HepG2 (cell line): ENCODE results near the gene GOLGA7B. TPM values are rescaled to one million over a fixed set of nuclear protein-coding genes. Genes with fewer than 3 reads are reported as not detected.

Source experiments
- ATAC-seq: fragments of 200-7000 bp; cut with Tn5 transposase; 3 replicates; pipeline ENCODE4 v1.9.1; 2020; ENCODE audit warnings: mild to moderate bottlenecking, moderate library complexity
- BruUV-seq: library from RNA; stranded (reverse); fragments of 400-500 nt; replicated peaks from 2 replicates; lab custom pipeline; 2021; lab: Mats Ljungman, UMichigan
- CTCF ChIA-PET: fragments of 300-600 bp; formaldehyde crosslinking; extraction: SDS; loops from one replicate; lab custom pipeline; 2021; ENCODE audit warnings: low total read pairs, inconsistent platforms, low intra/inter-chr PET ratio; lab: Yijun Ruan, JAX
- POLR2A ChIA-PET: fragments of 350-600 bp; sonication (Branson Sonifier 250); formaldehyde crosslinking; loops from one replicate; lab custom pipeline; 2020; ENCODE audit warnings: antibody characterized with exemption, inconsistent platforms; lab: Yijun Ruan, JAX
- DNase-seq: peaks from one replicate; pipeline ENCODE4 v3.0.0-alpha.2; 2015; ENCODE audit warnings: low spot score
- FAIRE-seq: peaks from 3 replicates; lab custom pipeline; 2011; peaks lifted over from hg19 to GRCh38; lab: Jason Lieb, UNC
- H2AFZ ChIP-seq: one replicate; pipeline ENCODE4 v1.6.1; 2011; ENCODE audit warnings: low read length, inconsistent platforms
- H3K27ac ChIP-seq: fragments of 300-600 bp; 3 replicates; pipeline ENCODE4 v1.8.0; 2011; ENCODE audit warnings: mixed run types, mild to moderate bottlenecking, mixed read lengths, low read length, inconsistent platforms; ENCODE audit not compliant: insufficient read depth; ENCODE audit errors: extremely low read length
- H3K27me3 ChIP-seq, 2 experiments: fragments of 200-600 bp in 1 of 2; 2 replicates in 1 of 2; 3 replicates in 1 of 2; pipeline versions ENCODE4 v1.6.0 to v1.8.0; 2011; ENCODE audit warnings: low read length in 2 of 2, mild to moderate bottlenecking in 2 of 2, moderate library complexity in 2 of 2, inconsistent platforms in 1 of 2; ENCODE audit not compliant: insufficient read depth in 2 of 2, control insufficient read depth in 1 of 2
- H3K36me3 ChIP-seq, 2 experiments: fragments of 200-600 bp in 1 of 2; replicated peaks in 1 of 2; 2 replicates in 1 of 2; 3 replicates in 1 of 2; pipeline versions ENCODE4 v1.5.1 to v1.8.0; 2011; ENCODE audit warnings: low read length in 2 of 2, inconsistent platforms in 1 of 2; ENCODE audit not compliant: insufficient read depth in 2 of 2, control insufficient read depth in 1 of 2
- H3K4me1 ChIP-seq: 2 replicates; pipeline ENCODE4 v1.5.1; 2012; ENCODE audit warnings: low read length, inconsistent platforms; ENCODE audit not compliant: insufficient read depth
- H3K4me2 ChIP-seq: 2 replicates; pipeline ENCODE4 v1.6.0; 2011; ENCODE audit warnings: low read depth, low read length, inconsistent platforms
- H3K4me3 ChIP-seq, 3 experiments: fragments of 200-600 bp in 1 of 3; sonication (generic), shearing (Covaris generic) in 1 of 3; replicated peaks in 1 of 3; 2 replicates each; pipeline ENCODE4 v1.5.1; 2011 to 2016; ENCODE audit warnings: low read length in 3 of 3, inconsistent platforms in 2 of 3, low read depth in 2 of 3, mild to moderate bottlenecking in 2 of 3, control low read depth in 1 of 3, mixed read lengths in 1 of 3; ENCODE audit not compliant: insufficient read depth in 1 of 3
- H3K79me2 ChIP-seq: one replicate; pipeline ENCODE4 v1.6.1; 2011; ENCODE audit warnings: low read length, inconsistent platforms; ENCODE audit not compliant: insufficient read depth
- H3K9ac ChIP-seq: 2 replicates; pipeline ENCODE4 v1.6.0; 2011; ENCODE audit warnings: mild to moderate bottlenecking, low read depth, low read length, inconsistent platforms; ENCODE audit not compliant: insufficient read depth
- H3K9me3 ChIP-seq: 2 replicates; pipeline ENCODE4 v1.5.1; 2012; ENCODE audit warnings: mild to moderate bottlenecking, low read length
- H4K20me1 ChIP-seq: 2 replicates; pipeline ENCODE4 v1.6.0; 2011; ENCODE audit warnings: inconsistent platforms, mild to moderate bottlenecking, low read length, moderate library complexity; ENCODE audit not compliant: insufficient read depth
- AHR ChIP-seq: IDR thresholded peaks from 2 replicates; pipeline ENCODE4 v1.6.1; 2018; ENCODE audit warnings: missing genetic modification reagents, missing compliant biosample characterization
- ELF1 ChIP-seq: sonication (generic); formaldehyde crosslinking; IDR thresholded peaks from 2 replicates; pipeline ENCODE4 v1.4.0; 2020; ENCODE audit warnings: missing genetic modification reagents
- ERF ChIP-seq: IDR thresholded peaks from 2 replicates; pipeline ENCODE4 v1.6.1; 2018; ENCODE audit warnings: missing biosample characterization, missing genetic modification reagents
- ETV5 ChIP-seq: IDR thresholded peaks from 2 replicates; pipeline ENCODE4 v1.6.1; 2018; ENCODE audit warnings: missing biosample characterization, missing genetic modification reagents, inconsistent platforms, borderline replicate concordance
- FOSL1 ChIP-seq: sonication (generic); formaldehyde crosslinking; IDR thresholded peaks from 2 replicates; pipeline ENCODE4 v1.9.0; 2021; ENCODE audit warnings: missing genetic modification reagents, borderline replicate concordance
- GABPB1 ChIP-seq: IDR thresholded peaks from 2 replicates; pipeline ENCODE4 v1.6.1; 2016; ENCODE audit warnings: mild to moderate bottlenecking, missing genetic modification reagents, moderate library complexity, missing compliant biosample characterization
- GATAD1 ChIP-seq: IDR thresholded peaks from 2 replicates; pipeline ENCODE4 v1.6.1; 2016; ENCODE audit warnings: missing genetic modification reagents, missing compliant biosample characterization
- GTF2F1 ChIP-seq: fragments of 150-350 bp; IDR thresholded peaks from 2 replicates; pipeline ENCODE4 v1.6.1; 2014; ENCODE audit warnings: low read length
- KDM2A ChIP-seq: sonication (generic); formaldehyde crosslinking; IDR thresholded peaks from 2 replicates; pipeline ENCODE4 v1.4.0; 2020; ENCODE audit warnings: low read depth, missing genetic modification reagents, borderline replicate concordance
- MTF1 ChIP-seq: sonication (generic); formaldehyde crosslinking; IDR thresholded peaks from 2 replicates; pipeline ENCODE4 v1.5.0; 2020; ENCODE audit warnings: missing genetic modification reagents
- NFKB2 ChIP-seq: sonication (generic); formaldehyde crosslinking; IDR thresholded peaks from 2 replicates; pipeline ENCODE4 v1.4.0; 2020; ENCODE audit warnings: missing genetic modification reagents, borderline replicate concordance
- SAP130 ChIP-seq: IDR thresholded peaks from 2 replicates; pipeline ENCODE4 v1.6.1; 2016; ENCODE audit warnings: low read depth
- SMC3 ChIP-seq: IDR thresholded peaks from 2 replicates; pipeline ENCODE4 v1.6.1; 2011; ENCODE audit warnings: low read length, improper control_type of control experiment
- STAG1 ChIP-seq: sonication (generic); formaldehyde crosslinking; IDR thresholded peaks from 2 replicates; pipeline ENCODE4 v1.4.0; 2020; ENCODE audit warnings: missing genetic modification reagents
- ZMYM3 ChIP-seq: sonication (generic); formaldehyde crosslinking; IDR thresholded peaks from 2 replicates; pipeline ENCODE4 v1.5.1; 2020; ENCODE audit warnings: mild to moderate bottlenecking, missing genetic modification reagents
- ZNF263 ChIP-seq: sonication (generic); formaldehyde crosslinking; IDR thresholded peaks from 2 replicates; pipeline ENCODE4 v1.4.0; 2020; ENCODE audit warnings: missing genetic modification reagents
- ZNF776 ChIP-seq: sonication (generic); formaldehyde crosslinking; IDR thresholded peaks from 2 replicates; pipeline ENCODE4 v1.4.0; 2020; ENCODE audit warnings: mild to moderate bottlenecking, missing genetic modification reagents
- WGBS: methylation state at CpG from one replicate; pipeline ENCODE4 v1.1.6; 2017; ENCODE audit warnings: low lambda C conversion rate; 5-methylcytosine and 5-hydroxymethylcytosine counted together
- in situ Hi-C: cut with HindIII; loops from 2 replicates; pipeline ENCODE4 v1.10.0; 2017; ENCODE audit warnings: low pct_unique_long_range_greater_than_20kb; ENCODE audit not compliant: extremely low pct_ligation_motif_present
- intact Hi-C: fragments of 100-400 bp; cut with micrococcal nuclease; formaldehyde crosslinking; loops from one replicate; pipeline ENCODE4 v1.10.0; 2022; ENCODE audit not compliant: unreplicated experiment
- polyA plus RNA-seq, 8 experiments: library from polyadenylated mRNA; depleted of rRNA in 3 of 8; stranded (reverse) in 7 of 8; unstranded in 1 of 8; fragments of >200 nt; fragmentation: Illumina TruSeq in 4 of 8; extraction: Trizol in 4 of 8; gene quantifications; 2 replicates each; pipeline versions ENCODE4 v1.2.1 to v1.2.3, GENCODE V29; 2011 to 2016; ENCODE audit warnings: low read depth in 4 of 8, missing spikeins in 1 of 8, mixed read lengths in 1 of 8; ENCODE audit not compliant: insufficient read depth in 1 of 8
- total RNA-seq, 5 experiments: library from RNA; depleted of rRNA; stranded (reverse); fragments of >200 nt; fragmentation: Illumina TruSeq; extraction: Trizol; gene quantifications; 2 replicates each; pipeline ENCODE4 v1.2.3, GENCODE V29; 2016; ENCODE audit warnings: low read depth in 1 of 5
- TF ChIP-seq, protein P1 (sequence below): sonication (generic); formaldehyde crosslinking; IDR thresholded peaks from 2 replicates; pipeline ENCODE4 v1.4.0; 2020; ENCODE audit warnings: missing genetic modification reagents
- TF ChIP-seq, protein P2 (sequence below): sonication (generic); formaldehyde crosslinking; IDR thresholded peaks from 2 replicates; pipeline ENCODE4 v1.5.0; 2020; ENCODE audit warnings: mild to moderate bottlenecking, missing genetic modification reagents
- TF ChIP-seq, protein P3 (sequence below): sonication (generic); formaldehyde crosslinking; IDR thresholded peaks from 2 replicates; pipeline ENCODE4 v1.8.0; 2022; ENCODE audit warnings: missing genetic modification reagents, mild to moderate bottlenecking, moderate library complexity, borderline replicate concordance

The GOLGA7B gene
- total and polyA plus RNA-seq, 2 of the 13 experiments (the other 11 are each of a cell fraction or from before 2014, with no cell fraction given) = not detected

DNA sequence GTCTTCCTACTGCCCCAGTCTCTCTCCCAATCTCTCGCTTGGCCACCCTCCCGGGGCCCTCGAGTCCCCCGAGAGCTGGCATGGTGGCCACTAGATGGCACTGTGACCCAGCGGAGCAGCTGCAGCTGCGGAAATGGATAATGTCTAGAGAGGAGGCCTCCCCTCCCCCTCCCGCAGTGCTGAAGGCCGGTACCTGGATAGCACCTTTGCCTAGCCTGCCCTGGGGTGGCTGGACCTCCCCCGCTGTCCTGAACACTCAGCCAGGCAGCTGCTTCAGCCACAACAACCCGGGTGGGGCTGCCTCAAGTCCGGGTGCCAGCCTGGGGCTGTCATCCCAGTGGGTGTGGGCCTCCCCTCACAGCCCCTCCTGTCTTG is 65.2 kb downstream of the GOLGA7B start:
- intact Hi-C loops (loop anchor here (1.0 kb wide), 2 partner anchors 126 to 130 kb away; no protein-coding TSS in a partner anchor), in situ Hi-C loops (loop anchor here (5.0 to 25.0 kb wide), 2 partner anchors 127 to 397 kb away; no protein-coding TSS in a partner anchor)
- Histone ChIP-seq H4K20me1 (0 out of 2 replicates have a peak, but pooled peaks cover 6% of the 10 kb centered on the region), H3K4me3 (no peak overlapping the region), H3K9me3 (no peaks in the 10 kb centered on the region), H3K27me3 (peaks cover 4 to 19% of the 10 kb centered on the region in 2 experiments; a peak in 2 of 5 replicates), H2AFZ (no peak overlapping the region), H3K9ac (no peak overlapping the region), H3K36me3 (no peaks in the 10 kb centered on the region), H3K27ac (no peak overlapping the region), H3K79me2 (no peaks in the 10 kb centered on the region), H3K4me1 (no peaks in the 10 kb centered on the region), H3K4me2 (no peak overlapping the region)
- peak; percentile 95 for ATAC-seq
- 24% methylated on average over 3 of the region's 11 CpGs for WGBS
- POLR2A ChIA-PET = no interaction called here
- peak; percentile 29 for DNase-seq
- FAIRE-seq = no peak
- CTCF ChIA-PET = interaction anchor here (2.0 to 3.1 kb wide), 3 partner anchors 113 to 131 kb away, joined by 6 to 39 read pairs (median 13); no protein-coding TSS in a partner anchor
- BruUV-seq = no TSS peak
- TF ChIP-seq AHR (CRISPR knock-in tag) (0 out of 2 replicates have a peak, but pooled peaks have one; percentile 55), FOSL1 (no peak), ZNF263 (0 out of 2 replicates have a peak, but pooled peaks have one; percentile 17), STAG1 (CRISPR knock-in tag) (peak; percentile 91), MTF1 (CRISPR knock-in tag) (no peak), SMC3 (peak; percentile 45), KDM2A (CRISPR knock-in tag) (peak; percentile 34; the same call in 1 of the 2 replicates), ELF1 (0 out of 2 replicates have a peak, but pooled peaks have one; percentile 11), GABPB1 (peak; percentile 54; the same call in 1 of the 2 replicates), ERF (0 out of 2 replicates have a peak, but pooled peaks have one; percentile 22), GTF2F1 (no peak), GATAD1 (CRISPR knock-in tag) (no peak), NFKB2 (CRISPR knock-in tag) (0 out of 2 replicates have a peak, but pooled peaks have one; percentile 20), ZMYM3 (CRISPR knock-in tag) (no peak), ZNF776 (CRISPR knock-in tag) (0 out of 2 replicates have a peak, but pooled peaks have one; percentile 31), SAP130 (CRISPR knock-in tag) (no peak), ETV5 (CRISPR knock-in tag) (peak; percentile 96)
- TF ChIP-seq, protein P1, sequence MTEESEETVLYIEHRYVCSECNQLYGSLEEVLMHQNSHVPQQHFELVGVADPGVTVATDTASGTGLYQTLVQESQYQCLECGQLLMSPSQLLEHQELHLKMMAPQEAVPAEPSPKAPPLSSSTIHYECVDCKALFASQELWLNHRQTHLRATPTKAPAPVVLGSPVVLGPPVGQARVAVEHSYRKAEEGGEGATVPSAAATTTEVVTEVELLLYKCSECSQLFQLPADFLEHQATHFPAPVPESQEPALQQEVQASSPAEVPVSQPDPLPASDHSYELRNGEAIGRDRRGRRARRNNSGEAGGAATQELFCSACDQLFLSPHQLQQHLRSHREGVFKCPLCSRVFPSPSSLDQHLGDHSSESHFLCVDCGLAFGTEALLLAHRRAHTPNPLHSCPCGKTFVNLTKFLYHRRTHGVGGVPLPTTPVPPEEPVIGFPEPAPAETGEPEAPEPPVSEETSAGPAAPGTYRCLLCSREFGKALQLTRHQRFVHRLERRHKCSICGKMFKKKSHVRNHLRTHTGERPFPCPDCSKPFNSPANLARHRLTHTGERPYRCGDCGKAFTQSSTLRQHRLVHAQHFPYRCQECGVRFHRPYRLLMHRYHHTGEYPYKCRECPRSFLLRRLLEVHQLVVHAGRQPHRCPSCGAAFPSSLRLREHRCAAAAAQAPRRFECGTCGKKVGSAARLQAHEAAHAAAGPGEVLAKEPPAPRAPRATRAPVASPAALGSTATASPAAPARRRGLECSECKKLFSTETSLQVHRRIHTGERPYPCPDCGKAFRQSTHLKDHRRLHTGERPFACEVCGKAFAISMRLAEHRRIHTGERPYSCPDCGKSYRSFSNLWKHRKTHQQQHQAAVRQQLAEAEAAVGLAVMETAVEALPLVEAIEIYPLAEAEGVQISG = peak; percentile 65
- TF ChIP-seq, protein P2, sequence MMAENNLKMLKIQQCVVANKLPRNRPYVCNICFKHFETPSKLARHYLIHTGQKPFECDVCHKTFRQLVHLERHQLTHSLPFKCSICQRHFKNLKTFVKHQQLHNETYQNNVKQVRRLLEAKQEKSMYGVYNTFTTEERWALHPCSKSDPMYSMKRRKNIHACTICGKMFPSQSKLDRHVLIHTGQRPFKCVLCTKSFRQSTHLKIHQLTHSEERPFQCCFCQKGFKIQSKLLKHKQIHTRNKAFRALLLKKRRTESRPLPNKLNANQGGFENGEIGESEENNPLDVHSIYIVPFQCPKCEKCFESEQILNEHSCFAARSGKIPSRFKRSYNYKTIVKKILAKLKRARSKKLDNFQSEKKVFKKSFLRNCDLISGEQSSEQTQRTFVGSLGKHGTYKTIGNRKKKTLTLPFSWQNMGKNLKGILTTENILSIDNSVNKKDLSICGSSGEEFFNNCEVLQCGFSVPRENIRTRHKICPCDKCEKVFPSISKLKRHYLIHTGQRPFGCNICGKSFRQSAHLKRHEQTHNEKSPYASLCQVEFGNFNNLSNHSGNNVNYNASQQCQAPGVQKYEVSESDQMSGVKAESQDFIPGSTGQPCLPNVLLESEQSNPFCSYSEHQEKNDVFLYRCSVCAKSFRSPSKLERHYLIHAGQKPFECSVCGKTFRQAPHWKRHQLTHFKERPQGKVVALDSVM (CRISPR knock-in tag) = no peak
- TF ChIP-seq, protein P3, sequence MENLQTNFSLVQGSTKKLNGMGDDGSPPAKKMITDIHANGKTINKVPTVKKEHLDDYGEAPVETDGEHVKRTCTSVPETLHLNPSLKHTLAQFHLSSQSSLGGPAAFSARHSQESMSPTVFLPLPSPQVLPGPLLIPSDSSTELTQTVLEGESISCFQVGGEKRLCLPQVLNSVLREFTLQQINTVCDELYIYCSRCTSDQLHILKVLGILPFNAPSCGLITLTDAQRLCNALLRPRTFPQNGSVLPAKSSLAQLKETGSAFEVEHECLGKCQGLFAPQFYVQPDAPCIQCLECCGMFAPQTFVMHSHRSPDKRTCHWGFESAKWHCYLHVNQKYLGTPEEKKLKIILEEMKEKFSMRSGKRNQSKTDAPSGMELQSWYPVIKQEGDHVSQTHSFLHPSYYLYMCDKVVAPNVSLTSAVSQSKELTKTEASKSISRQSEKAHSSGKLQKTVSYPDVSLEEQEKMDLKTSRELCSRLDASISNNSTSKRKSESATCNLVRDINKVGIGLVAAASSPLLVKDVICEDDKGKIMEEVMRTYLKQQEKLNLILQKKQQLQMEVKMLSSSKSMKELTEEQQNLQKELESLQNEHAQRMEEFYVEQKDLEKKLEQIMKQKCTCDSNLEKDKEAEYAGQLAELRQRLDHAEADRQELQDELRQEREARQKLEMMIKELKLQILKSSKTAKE = no peak
